HepG2 (cell line): ENCODE measurements around the gene ACTL6A. TPM values are rescaled to one million over a fixed set of nuclear protein-coding genes. Genes with fewer than 3 reads are reported as not detected.

Experiments used
- ARNT ChIP-seq: fragments of 450-650 bp; IDR thresholded peaks from 2 replicates; pipeline ENCODE4 v1.6.1; 2017
- CCAR2 ChIP-seq: fragments of 200-400 bp; formaldehyde crosslinking; optimal IDR thresholded peaks from 2 replicates; pipeline ENCODE3; 2018; ENCODE audit warnings: low read depth, mild to moderate bottlenecking, low read length, moderate library complexity
- HOXA9 ChIP-seq: sonication (generic); formaldehyde crosslinking; IDR thresholded peaks from 2 replicates; pipeline ENCODE4 v1.8.1; 2022; ENCODE audit warnings: missing genetic modification reagents, mild to moderate bottlenecking, moderate library complexity, borderline replicate concordance
- JARID2 ChIP-seq: sonication (generic); formaldehyde crosslinking; IDR thresholded peaks from 2 replicates; pipeline ENCODE4 v1.8.1; 2023; ENCODE audit warnings: missing genetic modification reagents, inconsistent platforms; ENCODE audit not compliant: insufficient replicate concordance
- MAFG ChIP-seq: sonication (generic); formaldehyde crosslinking; IDR thresholded peaks from 2 replicates; pipeline ENCODE4 v1.5.1; 2020; ENCODE audit warnings: mild to moderate bottlenecking, missing genetic modification reagents
- PHB2 ChIP-seq: fragments of 450-650 bp; IDR thresholded peaks from 2 replicates; pipeline ENCODE4 v1.6.1; 2018; ENCODE audit not compliant: partially characterized antibody
- ZBTB7A ChIP-seq: sonication (generic); formaldehyde crosslinking; IDR thresholded peaks from 2 replicates; pipeline ENCODE4 v1.8.0; 2022; ENCODE audit warnings: mild to moderate bottlenecking, missing genetic modification reagents
- ZFP36 ChIP-seq: fragments of 150-350 bp; IDR thresholded peaks from 2 replicates; pipeline ENCODE4 v1.6.1; 2018; ENCODE audit warnings: borderline replicate concordance, low read length, low read depth; ENCODE audit not compliant: partially characterized antibody
- ZFP62 ChIP-seq: sonication (generic); formaldehyde crosslinking; IDR thresholded peaks from 2 replicates; pipeline ENCODE4 v1.4.0; 2020; ENCODE audit warnings: missing genetic modification reagents
- ZMYM2 ChIP-seq: sonication (generic); formaldehyde crosslinking; IDR thresholded peaks from 2 replicates; pipeline ENCODE4 v1.8.0; 2022; ENCODE audit warnings: mild to moderate bottlenecking, missing genetic modification reagents
- ZNF354B ChIP-seq: sonication (generic); formaldehyde crosslinking; IDR thresholded peaks from 2 replicates; pipeline ENCODE4 v1.8.0; 2022; ENCODE audit warnings: mild to moderate bottlenecking, missing genetic modification reagents
- ZNF367 ChIP-seq: sonication (generic); formaldehyde crosslinking; IDR thresholded peaks from 2 replicates; pipeline ENCODE4 v1.4.0; 2020; ENCODE audit warnings: missing genetic modification reagents, borderline replicate concordance
- ZNF564 ChIP-seq: sonication (generic); formaldehyde crosslinking; IDR thresholded peaks from 2 replicates; pipeline ENCODE4 v1.8.1; 2023; ENCODE audit warnings: mild to moderate bottlenecking, missing genetic modification reagents
- ZNF570 ChIP-seq: sonication (generic); formaldehyde crosslinking; IDR thresholded peaks from 2 replicates; pipeline ENCODE4 v1.4.0; 2020; ENCODE audit warnings: mild to moderate bottlenecking, missing genetic modification reagents, borderline replicate concordance
- polyA plus RNA-seq, 8 experiments: library from polyadenylated mRNA; depleted of rRNA in 3 of 8; stranded (reverse) in 7 of 8; unstranded in 1 of 8; fragments of >200 nt; fragmentation: Illumina TruSeq in 4 of 8; extraction: Trizol in 4 of 8; gene quantifications; 2 replicates each; pipeline versions ENCODE4 v1.2.1 to v1.2.3, GENCODE V29; 2011 to 2016; ENCODE audit warnings: low read depth in 4 of 8, missing spikeins in 1 of 8, mixed read lengths in 1 of 8; ENCODE audit not compliant: insufficient read depth in 1 of 8
- total RNA-seq, 5 experiments: library from RNA; depleted of rRNA; stranded (reverse); fragments of >200 nt; fragmentation: Illumina TruSeq; extraction: Trizol; gene quantifications; 2 replicates each; pipeline ENCODE4 v1.2.3, GENCODE V29; 2016; ENCODE audit warnings: low read depth in 1 of 5
- TF ChIP-seq, protein P1 (sequence below): sonication (generic); formaldehyde crosslinking; IDR thresholded peaks from 2 replicates; pipeline ENCODE4 v1.5.0; 2020; ENCODE audit warnings: mild to moderate bottlenecking, missing genetic modification reagents
- TF ChIP-seq, protein P2 (sequence below): IDR thresholded peaks from 2 replicates; pipeline ENCODE4 v1.6.1; 2016; ENCODE audit warnings: missing biosample characterization, missing genetic modification reagents, low read depth
- TF ChIP-seq, protein P3 (sequence below): sonication (generic); formaldehyde crosslinking; IDR thresholded peaks from 2 replicates; pipeline ENCODE4 v1.9.0; 2022; ENCODE audit warnings: missing genetic modification reagents, mild to moderate bottlenecking, borderline replicate concordance
- TF ChIP-seq, protein P4 (sequence below): sonication (generic); formaldehyde crosslinking; IDR thresholded peaks from 2 replicates; pipeline ENCODE4 v1.5.0; 2020; ENCODE audit warnings: missing genetic modification reagents
- TF ChIP-seq, protein P5 (sequence below): sonication (generic); formaldehyde crosslinking; IDR thresholded peaks from 2 replicates; pipeline ENCODE4 v1.5.1; 2020; ENCODE audit warnings: missing genetic modification reagents, mild to moderate bottlenecking, borderline replicate concordance
- TF ChIP-seq, protein P6 (sequence below): sonication (generic); formaldehyde crosslinking; IDR thresholded peaks from 2 replicates; pipeline ENCODE4 v1.5.0; 2020; ENCODE audit warnings: mild to moderate bottlenecking, missing genetic modification reagents, borderline replicate concordance

ACTL6A gene
- total and polyA plus RNA-seq, 2 of the 13 experiments (the other 11 are each of a cell fraction or from before 2014, with no cell fraction given): 58.1 to 84.1 TPM

DNA sequence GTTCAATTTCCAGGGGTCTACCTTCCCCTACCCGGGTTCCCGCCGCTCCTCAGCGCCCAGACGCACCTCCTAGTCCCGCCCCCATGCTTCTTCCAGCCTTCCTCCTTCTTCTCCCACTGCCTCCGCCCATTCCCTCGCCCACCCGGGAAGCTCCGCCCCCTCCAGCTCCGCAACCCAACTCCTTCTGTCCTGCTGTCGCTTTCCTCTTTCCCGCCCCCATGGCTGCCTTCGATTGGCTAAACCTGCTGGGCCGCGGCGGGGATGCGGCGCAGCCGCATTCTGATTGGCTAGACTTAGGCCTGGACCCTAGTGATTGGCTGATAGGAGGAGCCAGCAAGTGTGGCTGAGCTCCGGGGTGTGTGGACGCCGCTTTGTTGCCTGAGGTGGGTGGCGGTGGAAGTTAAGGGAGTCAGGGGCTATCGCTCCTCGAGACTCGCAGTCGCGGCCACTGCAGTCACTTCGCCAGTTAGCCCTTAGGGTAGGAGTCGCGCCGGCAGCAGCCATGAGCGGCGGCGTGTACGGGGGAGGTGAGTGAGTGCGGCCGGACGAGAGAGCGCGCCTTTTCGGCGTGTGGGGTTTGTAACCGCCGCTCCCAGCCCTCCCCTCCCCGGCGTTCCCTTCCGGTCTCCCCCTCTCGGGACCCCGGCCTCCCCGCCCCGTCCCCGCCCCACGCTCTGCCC lies at the start of gene ACTL6A (continued):
- TF ChIP-seq, protein P1, sequence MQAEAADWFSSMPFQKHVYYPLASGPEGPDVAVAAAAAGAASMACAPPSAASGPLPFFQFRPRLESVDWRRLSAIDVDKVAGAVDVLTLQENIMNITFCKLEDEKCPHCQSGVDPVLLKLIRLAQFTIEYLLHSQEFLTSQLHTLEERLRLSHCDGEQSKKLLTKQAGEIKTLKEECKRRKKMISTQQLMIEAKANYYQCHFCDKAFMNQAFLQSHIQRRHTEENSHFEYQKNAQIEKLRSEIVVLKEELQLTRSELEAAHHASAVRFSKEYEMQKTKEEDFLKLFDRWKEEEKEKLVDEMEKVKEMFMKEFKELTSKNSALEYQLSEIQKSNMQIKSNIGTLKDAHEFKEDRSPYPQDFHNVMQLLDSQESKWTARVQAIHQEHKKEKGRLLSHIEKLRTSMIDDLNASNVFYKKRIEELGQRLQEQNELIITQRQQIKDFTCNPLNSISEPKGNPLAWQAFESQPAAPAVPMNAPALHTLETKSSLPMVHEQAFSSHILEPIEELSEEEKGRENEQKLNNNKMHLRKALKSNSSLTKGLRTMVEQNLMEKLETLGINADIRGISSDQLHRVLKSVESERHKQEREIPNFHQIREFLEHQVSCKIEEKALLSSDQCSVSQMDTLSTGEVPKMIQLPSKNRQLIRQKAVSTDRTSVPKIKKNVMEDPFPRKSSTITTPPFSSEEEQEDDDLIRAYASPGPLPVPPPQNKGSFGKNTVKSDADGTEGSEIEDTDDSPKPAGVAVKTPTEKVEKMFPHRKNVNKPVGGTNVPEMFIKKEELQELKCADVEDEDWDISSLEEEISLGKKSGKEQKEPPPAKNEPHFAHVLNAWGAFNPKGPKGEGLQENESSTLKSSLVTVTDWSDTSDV (CRISPR knock-in tag): no peak
- no peak for TF ChIP-seq ZNF570
- TF ChIP-seq, protein P2, sequence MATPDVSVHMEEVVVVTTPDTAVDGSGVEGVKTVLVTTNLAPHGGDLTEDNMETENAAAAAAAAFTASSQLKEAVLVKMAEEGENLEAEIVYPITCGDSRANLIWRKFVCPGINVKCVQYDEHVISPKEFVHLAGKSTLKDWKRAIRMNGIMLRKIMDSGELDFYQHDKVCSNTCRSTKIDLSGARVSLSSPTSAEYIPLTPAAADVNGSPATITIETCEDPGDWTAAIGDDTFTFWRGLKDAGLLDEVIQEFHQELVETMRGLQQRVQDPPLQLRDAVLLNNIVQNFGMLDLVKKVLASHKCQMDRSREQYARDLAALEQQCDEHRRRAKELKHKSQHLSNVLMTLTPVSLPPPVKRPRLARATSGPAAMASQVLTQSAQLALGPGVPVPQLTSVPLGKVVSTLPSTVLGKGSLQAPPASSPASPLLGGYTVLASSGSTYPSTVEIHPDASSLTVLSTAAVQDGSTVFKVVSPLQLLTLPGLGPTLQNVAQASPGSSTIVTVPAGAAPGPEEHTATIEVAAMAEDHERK (CRISPR knock-in tag): no peak
- TF ChIP-seq ZNF367 (CRISPR knock-in tag): no peak
- TF ChIP-seq CCAR2: no peak
- no peak for TF ChIP-seq HOXA9
- no peak for TF ChIP-seq ZNF564 (CRISPR knock-in tag)
- TF ChIP-seq, protein P3, sequence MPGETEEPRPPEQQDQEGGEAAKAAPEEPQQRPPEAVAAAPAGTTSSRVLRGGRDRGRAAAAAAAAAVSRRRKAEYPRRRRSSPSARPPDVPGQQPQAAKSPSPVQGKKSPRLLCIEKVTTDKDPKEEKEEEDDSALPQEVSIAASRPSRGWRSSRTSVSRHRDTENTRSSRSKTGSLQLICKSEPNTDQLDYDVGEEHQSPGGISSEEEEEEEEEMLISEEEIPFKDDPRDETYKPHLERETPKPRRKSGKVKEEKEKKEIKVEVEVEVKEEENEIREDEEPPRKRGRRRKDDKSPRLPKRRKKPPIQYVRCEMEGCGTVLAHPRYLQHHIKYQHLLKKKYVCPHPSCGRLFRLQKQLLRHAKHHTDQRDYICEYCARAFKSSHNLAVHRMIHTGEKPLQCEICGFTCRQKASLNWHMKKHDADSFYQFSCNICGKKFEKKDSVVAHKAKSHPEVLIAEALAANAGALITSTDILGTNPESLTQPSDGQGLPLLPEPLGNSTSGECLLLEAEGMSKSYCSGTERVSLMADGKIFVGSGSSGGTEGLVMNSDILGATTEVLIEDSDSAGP (CRISPR knock-in tag): peak; percentile 75
- TF ChIP-seq, protein P4, sequence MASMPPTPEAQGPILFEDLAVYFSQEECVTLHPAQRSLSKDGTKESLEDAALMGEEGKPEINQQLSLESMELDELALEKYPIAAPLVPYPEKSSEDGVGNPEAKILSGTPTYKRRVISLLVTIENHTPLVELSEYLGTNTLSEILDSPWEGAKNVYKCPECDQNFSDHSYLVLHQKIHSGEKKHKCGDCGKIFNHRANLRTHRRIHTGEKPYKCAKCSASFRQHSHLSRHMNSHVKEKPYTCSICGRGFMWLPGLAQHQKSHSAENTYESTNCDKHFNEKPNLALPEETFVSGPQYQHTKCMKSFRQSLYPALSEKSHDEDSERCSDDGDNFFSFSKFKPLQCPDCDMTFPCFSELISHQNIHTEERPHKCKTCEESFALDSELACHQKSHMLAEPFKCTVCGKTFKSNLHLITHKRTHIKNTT (CRISPR knock-in tag): no peak
- no peak for TF ChIP-seq ZMYM2 (CRISPR knock-in tag)
- TF ChIP-seq MAFG (CRISPR knock-in tag): no peak
- no peak for TF ChIP-seq ARNT
- no peak for TF ChIP-seq ZBTB7A (CRISPR knock-in tag)
- no peak for TF ChIP-seq PHB2
- no peak for TF ChIP-seq ZFP62 (CRISPR knock-in tag)
- TF ChIP-seq, protein P5, sequence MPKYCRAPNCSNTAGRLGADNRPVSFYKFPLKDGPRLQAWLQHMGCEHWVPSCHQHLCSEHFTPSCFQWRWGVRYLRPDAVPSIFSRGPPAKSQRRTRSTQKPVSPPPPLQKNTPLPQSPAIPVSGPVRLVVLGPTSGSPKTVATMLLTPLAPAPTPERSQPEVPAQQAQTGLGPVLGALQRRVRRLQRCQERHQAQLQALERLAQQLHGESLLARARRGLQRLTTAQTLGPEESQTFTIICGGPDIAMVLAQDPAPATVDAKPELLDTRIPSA (CRISPR knock-in tag): no peak; the same call in 1 of the 2 replicates
- TF ChIP-seq, protein P6, sequence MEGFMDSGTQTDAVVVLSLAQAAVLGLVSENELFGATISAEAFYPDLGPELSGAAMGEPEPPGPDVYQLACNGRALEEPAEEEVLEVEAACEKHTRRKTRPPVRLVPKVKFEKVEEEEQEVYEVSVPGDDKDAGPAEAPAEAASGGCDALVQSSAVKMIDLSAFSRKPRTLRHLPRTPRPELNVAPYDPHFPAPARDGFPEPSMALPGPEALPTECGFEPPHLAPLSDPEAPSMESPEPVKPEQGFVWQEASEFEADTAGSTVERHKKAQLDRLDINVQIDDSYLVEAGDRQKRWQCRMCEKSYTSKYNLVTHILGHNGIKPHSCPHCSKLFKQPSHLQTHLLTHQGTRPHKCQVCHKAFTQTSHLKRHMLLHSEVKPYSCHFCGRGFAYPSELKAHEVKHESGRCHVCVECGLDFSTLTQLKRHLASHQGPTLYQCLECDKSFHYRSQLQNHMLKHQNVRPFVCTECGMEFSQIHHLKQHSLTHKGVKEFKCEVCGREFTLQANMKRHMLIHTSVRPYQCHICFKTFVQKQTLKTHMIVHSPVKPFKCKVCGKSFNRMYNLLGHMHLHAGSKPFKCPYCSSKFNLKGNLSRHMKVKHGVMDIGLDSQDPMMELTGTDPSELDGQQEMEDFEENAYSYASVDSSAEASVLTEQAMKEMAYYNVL (CRISPR knock-in tag): no peak
- TF ChIP-seq ZNF354B (CRISPR knock-in tag): no peak
- no peak for TF ChIP-seq ZFP36
- TF ChIP-seq JARID2 (CRISPR knock-in tag): no peak
